PC-9 (cell line): ENCODE results near the gene PRCP.

Experiments
- CTCF ChIP-seq: fragments of 200-600 bp; sonication (generic); conservative IDR thresholded peaks from 2 replicates; pipeline ENCODE4 v1.6.1; 2017; ENCODE audit warnings: mixed run types, antibody characterized with exemption, mild to moderate bottlenecking, moderate library complexity
- EZH2 ChIP-seq: fragments of 200-600 bp; sonication (generic); IDR thresholded peaks from 2 replicates; pipeline ENCODE4 v1.8.0; 2017; ENCODE audit warnings: antibody characterized with exemption, low read depth

GRCh38 chr11:82792319-82792718 lies 107.9 kb downstream of the PRCP start:
- TF ChIP-seq CTCF, result no peak
- TF ChIP-seq EZH2, result no peak
